ENCODE results near the gene PIGB. TPM values are rescaled to one million over a fixed set of nuclear protein-coding genes. Genes with fewer than 3 reads are reported as not detected.

Gene PIGB
- total RNA-seq, 2 experiments from 2014 or later, result 17.6 to 26.1 TPM

- POLR2A ChIA-PET, result no interaction called here
- no peaks in the 10 kb centered on the region for H3K9me3 Mint-ChIP-seq
- no peak for ATAC-seq (ENCODE audit: low read depth)
- no peak for DNase-seq
- peaks cover 5% of the 10 kb centered on the region for H3K36me3 Mint-ChIP-seq
- no peaks in the 10 kb centered on the region for H3K27me3 Mint-ChIP-seq
- peaks cover 23% of the 10 kb centered on the region for H3K4me1 Mint-ChIP-seq
- peak overlapping the region; percentile 2 for H3K4me3 Mint-ChIP-seq
- no peak overlapping the region for H3K27ac Mint-ChIP-seq
These were observed 84.5 kb downstream of the PIGB start for GRCh38 chr15:55403531-55403930.

Small RNA genes lying within 50 kb of the gene (microRNA-seq; reads per million reads assigned to microRNA genes)
- gene MIR628, result 63.1 reads per million, percentile 49 among the genes with 10 or more reads in this experiment

Other genes with a start within 250 kb of the PIGB start
- 10 to 100 TPM; 90.8 to 96.0 TPM for gene RSL24D1, start 122.3 kb upstream of the PIGB start, total RNA-seq
- gene RAB27A, start 29.4 kb upstream of the PIGB start, total RNA-seq, result 10 to 100 TPM; 80.1 to 87.3 TPM
- gene PIGBOS1, start 99 bp upstream of the PIGB start, total RNA-seq, result 10 to 100 TPM; 10.3 to 13.8 TPM
- 10 to 100 TPM; 16.0 to 18.8 TPM for gene CCPG1, start 89.1 kb downstream of the PIGB start, total RNA-seq
- gene PIERCE2, start 89.3 kb downstream of the PIGB start, total RNA-seq, result not detected
- not detected for gene DNAAF4, start 189.0 kb downstream of the PIGB start, total RNA-seq